Liver (tissue), 9 donors: Measurements from ENCODE around the gene SLU7. TPM values are rescaled to one million over a fixed set of nuclear protein-coding genes. Genes with fewer than 3 reads are reported as not detected.

Experiments
- DNase-seq: peaks from one replicate; pipeline ENCODE4 v3.0.0-alpha.2; 2017; ENCODE audit warnings: low spot score
- H3K27ac ChIP-seq, 2 donors: one replicate each; pipeline ENCODE4 v1.7.0; 2013; ENCODE audit warnings: inconsistent platforms in 2 of 2, low read length in 2 of 2, control low read depth in 1 of 2, low read depth in 1 of 2, mild to moderate bottlenecking in 1 of 2
- H3K27me3 ChIP-seq, 4 donors: one replicate each; pipeline versions ENCODE4 v1.6.1 to v1.7.0; 2013; ENCODE audit warnings: low read length in 3 of 4, inconsistent platforms in 1 of 4, mild to moderate bottlenecking in 1 of 4, moderate library complexity in 1 of 4; ENCODE audit not compliant: control insufficient read depth in 4 of 4, insufficient read depth in 4 of 4
- H3K36me3 ChIP-seq, 4 donors: one replicate each; pipeline versions ENCODE4 v1.6.1 to v1.7.0; 2013; ENCODE audit warnings: low read length in 3 of 4, mild to moderate bottlenecking in 3 of 4, low read depth in 1 of 4, moderate library complexity in 1 of 4; ENCODE audit not compliant: control insufficient read depth in 4 of 4, insufficient read depth in 3 of 4
- H3K4me1 ChIP-seq, 4 donors: one replicate each; pipeline versions ENCODE4 v1.6.1 to v1.7.0; 2013; ENCODE audit warnings: low read length in 3 of 4, mild to moderate bottlenecking in 3 of 4, moderate library complexity in 1 of 4; ENCODE audit not compliant: control insufficient read depth in 4 of 4, insufficient read depth in 4 of 4
- H3K4me3 ChIP-seq, 3 donors: one replicate each; pipeline versions ENCODE4 v1.6.1 to v1.7.0; 2013; ENCODE audit warnings: low read length in 3 of 3, control low read depth in 1 of 3, low read depth in 1 of 3, mild to moderate bottlenecking in 1 of 3
- H3K9ac ChIP-seq, 2 donors: one replicate each; pipeline ENCODE4 v1.7.0; 2013; ENCODE audit warnings: low read length in 2 of 2, mild to moderate bottlenecking in 2 of 2, moderate library complexity in 2 of 2, control low read depth in 1 of 2, low read depth in 1 of 2
- H3K9me3 ChIP-seq, 4 donors: one replicate each; pipeline versions ENCODE4 v1.6.1 to v1.7.0; 2013; ENCODE audit warnings: low read length in 3 of 4; ENCODE audit not compliant: control insufficient read depth in 4 of 4
- CTCF ChIP-seq: fragments of 150-350 bp; IDR thresholded peaks from 2 replicates; pipeline ENCODE4 v1.5.1; 2017; ENCODE audit warnings: improper control_type of control experiment, low read depth, low read length; ENCODE audit not compliant: missing input control
- EGR1 ChIP-seq, 2 donors: IDR thresholded peaks; 2 replicates each; pipeline ENCODE4 v1.6.1; 2016 to 2018; ENCODE audit warnings: antibody characterized with exemption in 2 of 2, low read depth in 2 of 2
- FOXA1 ChIP-seq: IDR thresholded peaks from 2 replicates; pipeline ENCODE4 v1.6.1; 2016; ENCODE audit warnings: antibody characterized with exemption
- HNF4A ChIP-seq, 2 donors: conservative IDR thresholded peaks; 2 replicates each; pipeline ENCODE4 v1.6.1; 2016; ENCODE audit warnings: antibody characterized with exemption in 2 of 2, mild to moderate bottlenecking in 2 of 2
- HNF4G ChIP-seq: IDR thresholded peaks from 2 replicates; pipeline ENCODE4 v1.6.1; 2016; ENCODE audit warnings: antibody characterized with exemption
- JUND ChIP-seq, 2 donors: IDR thresholded peaks; 2 replicates each; pipeline ENCODE4 v1.6.1; 2016; ENCODE audit warnings: antibody characterized with exemption in 2 of 2
- NR2F2 ChIP-seq: IDR thresholded peaks from 2 replicates; pipeline ENCODE4 v1.6.1; 2016; ENCODE audit warnings: antibody characterized with exemption
- RAD21 ChIP-seq, 2 donors: IDR thresholded peaks; 2 replicates each; pipeline ENCODE4 v1.6.1; 2016; ENCODE audit warnings: antibody characterized with exemption in 2 of 2, mild to moderate bottlenecking in 2 of 2
- REST ChIP-seq: IDR thresholded peaks from 2 replicates; pipeline ENCODE4 v1.6.1; 2016; ENCODE audit warnings: antibody characterized with exemption, mild to moderate bottlenecking
- RXRA ChIP-seq, 2 donors: IDR thresholded peaks; 2 replicates each; pipeline ENCODE4 v1.6.1; 2017 to 2018; ENCODE audit warnings: antibody characterized with exemption in 2 of 2, mild to moderate bottlenecking in 1 of 2
- SP1 ChIP-seq: IDR thresholded peaks from 2 replicates; pipeline ENCODE4 v1.6.1; 2018; ENCODE audit warnings: antibody characterized with exemption, mild to moderate bottlenecking
- TAF1 ChIP-seq: conservative IDR thresholded peaks from 2 replicates; pipeline ENCODE4 v1.6.1; 2016; ENCODE audit warnings: antibody characterized with exemption, mild to moderate bottlenecking
- YY1 ChIP-seq: IDR thresholded peaks from 2 replicates; pipeline ENCODE4 v1.6.1; 2016; ENCODE audit warnings: antibody characterized with exemption, mild to moderate bottlenecking
- ZBTB33 ChIP-seq: IDR thresholded peaks from 2 replicates; pipeline ENCODE4 v1.6.1; 2016; ENCODE audit warnings: antibody characterized with exemption
- WGBS: extraction: QIAGEN DNeasy Blood & Tissue Kit; methylation state at CpG from one replicate; pipeline ENCODE4 v1.1.7; 2013; 5-methylcytosine and 5-hydroxymethylcytosine counted together
- polyA plus RNA-seq, 2 donors: library from polyadenylated mRNA; stranded (reverse) in 1 of 2; unstranded in 1 of 2; fragments of 200-250 nt in 1 of 2; fragments of >200 nt in 1 of 2; fragmentation: Nextera tagmentation in 1 of 2; extraction: Ambion mirVana in 1 of 2; gene quantifications; one replicate each; pipeline versions ENCODE4 v1.2.1 to v1.2.3, GENCODE V29; 2013 to 2015
- total RNA-seq, 2 donors: library from RNA; depleted of rRNA; stranded (reverse); fragments of >200 nt; gene quantifications; one replicate each; pipeline ENCODE4 v1.2.3, GENCODE V29; 2014
- TF ChIP-seq, protein P1 (sequence below): IDR thresholded peaks from 2 replicates; pipeline ENCODE4 v1.6.1; 2016; ENCODE audit warnings: antibody characterized with exemption
- donor health status: healthy.
- donor health status: healthy.
- donor health status: healthy.
- donor health status: healthy.
- donor health status: healthy.

SLU7 gene
- total and polyA plus RNA-seq, 4 donors, result 7.1 to 21.8 (median 17.6) TPM

- WGBS, result 91% methylated on average over 1 of the region's 1 CpG
Measured at GRCh38 chr5:160387445-160387844, 31.4 kb downstream of the SLU7 start.

More at GRCh38 chr5:160387445-160387844, 31.4 kb downstream of the SLU7 start:
- Histone ChIP-seq H3K9me3 (peaks cover 1 to 16% (median 4%) of the 10 kb centered on the region in 4 donors), H3K27me3 (no peaks in the 10 kb centered on the region), H3K9ac (no peak overlapping the region), H3K27ac (no peak overlapping the region), H3K4me3 (no peak overlapping the region), H3K4me1 (peaks cover 0 to 2% (median under 1%) of the 10 kb centered on the region in 4 donors), H3K36me3 (no peaks in the 10 kb centered on the region)
- DNase-seq, result no peak
- TF ChIP-seq YY1, result no peak
- TF ChIP-seq REST, result no peak
- TF ChIP-seq HNF4A (conservative IDR thresholded peaks at IDR 0.05), result no peak
- no peak for TF ChIP-seq RXRA (IDR thresholded peaks at IDR 0.05)
- TF ChIP-seq NR2F2, result no peak
- TF ChIP-seq TAF1, result no peak
- TF ChIP-seq JUND (IDR thresholded peaks at IDR 0.05), result no peak
- no peak for TF ChIP-seq SP1
- TF ChIP-seq ZBTB33, result no peak
- no peak for TF ChIP-seq FOXA1
- no peak for TF ChIP-seq HNF4G
- no peak for TF ChIP-seq CTCF
- no peak for TF ChIP-seq EGR1 (IDR thresholded peaks at IDR 0.05; ENCODE audit: low read depth in 2 of 2)
- TF ChIP-seq, protein P1, sequence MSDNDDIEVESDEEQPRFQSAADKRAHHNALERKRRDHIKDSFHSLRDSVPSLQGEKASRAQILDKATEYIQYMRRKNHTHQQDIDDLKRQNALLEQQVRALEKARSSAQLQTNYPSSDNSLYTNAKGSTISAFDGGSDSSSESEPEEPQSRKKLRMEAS, result no peak
- TF ChIP-seq RAD21 (IDR thresholded peaks at IDR 0.05), result no peak
